OCI-LY1 (cell line): ENCODE measurements around the gene TCP1.

Source experiments
- H2AFZ ChIP-seq: fragments of 200-600 bp; sonication (generic), shearing (Covaris generic); 2 replicates; pipeline ENCODE4 v1.6.0; 2014; ENCODE audit warnings: antibody characterized with exemption, mild to moderate bottlenecking, low read length
- H3F3A ChIP-seq: fragments of 200-600 bp; sonication (generic), shearing (Covaris generic); 2 replicates; pipeline ENCODE4 v1.6.0; 2014; ENCODE audit warnings: mild to moderate bottlenecking, antibody characterized with exemption, low read length, moderate library complexity; ENCODE audit not compliant: insufficient read depth
- H3K27ac ChIP-seq: fragments of 200-600 bp; sonication (generic); 2 replicates; pipeline ENCODE4 v1.5.1; 2014; ENCODE audit warnings: low read length, mixed run types, mild to moderate bottlenecking, low read depth; ENCODE audit not compliant: poor library complexity, severe bottlenecking
- H3K27me3 ChIP-seq: fragments of 200-600 bp; sonication (generic); 2 replicates; pipeline ENCODE4 v1.6.0; 2014; ENCODE audit warnings: antibody characterized with exemption, mild to moderate bottlenecking, low read length, moderate library complexity; ENCODE audit not compliant: insufficient read depth
- H3K36me3 ChIP-seq: fragments of 200-600 bp; sonication (generic); 2 replicates; pipeline ENCODE4 v1.6.1; 2014; ENCODE audit warnings: mild to moderate bottlenecking, antibody characterized with exemption, low read length, moderate library complexity, mixed read lengths; ENCODE audit not compliant: insufficient read depth
- H3K4me1 ChIP-seq: fragments of 200-600 bp; sonication (generic); 2 replicates; pipeline ENCODE4 v1.5.1; 2014; ENCODE audit warnings: mild to moderate bottlenecking, low read length, moderate library complexity; ENCODE audit not compliant: insufficient read depth, severe bottlenecking
- H3K4me2 ChIP-seq: fragments of 200-600 bp; sonication (generic), shearing (Covaris generic); 2 replicates; pipeline ENCODE4 v1.6.1; 2014; ENCODE audit warnings: low read length
- H3K4me3 ChIP-seq: fragments of 200-600 bp; sonication (generic); 2 replicates; pipeline ENCODE4 v1.5.1; 2014; ENCODE audit warnings: low read length, low read depth, mild to moderate bottlenecking, mixed read lengths; ENCODE audit not compliant: poor library complexity, severe bottlenecking
- H3K79me2 ChIP-seq: fragments of 200-600 bp; shearing (Covaris generic); 2 replicates; pipeline ENCODE4 v1.6.1; 2016; ENCODE audit warnings: mixed run types, low read length, mixed read lengths; ENCODE audit not compliant: insufficient read depth
- H3K9ac ChIP-seq: fragments of 200-600 bp; sonication (generic), shearing (Covaris generic); 2 replicates; pipeline ENCODE4 v1.6.1; 2014; ENCODE audit warnings: mild to moderate bottlenecking, low read length, mixed read lengths
- H3K9me2 ChIP-seq: fragments of 200-600 bp; sonication (generic), shearing (Covaris generic); 2 replicates; pipeline ENCODE4 v1.6.1; 2014; ENCODE audit warnings: low read depth, mild to moderate bottlenecking, low read length, mixed read lengths
- H3K9me3 ChIP-seq: fragments of 200-600 bp; shearing (Covaris generic); 2 replicates; pipeline ENCODE4 v1.6.1; 2014; ENCODE audit warnings: low read length, mixed read lengths
- H4K20me1 ChIP-seq: fragments of 200-600 bp; sonication (generic), shearing (Covaris generic); 2 replicates; pipeline ENCODE4 v1.6.0; 2016; ENCODE audit warnings: mild to moderate bottlenecking, low read length; ENCODE audit not compliant: insufficient read depth
- CTCF ChIP-seq: fragments of 200-600 bp; sonication (generic), shearing (Covaris generic); IDR thresholded peaks from 2 replicates; pipeline ENCODE4 v1.5.1; 2017; ENCODE audit warnings: mild to moderate bottlenecking, antibody characterized with exemption, low read length, moderate library complexity, mixed read lengths
- EZH2 ChIP-seq: fragments of 200-600 bp; sonication (generic), shearing (Covaris generic); IDR thresholded peaks from 2 replicates; pipeline ENCODE4 v1.8.0; 2017; ENCODE audit warnings: borderline replicate concordance, mixed run types, mild to moderate bottlenecking, antibody characterized with exemption, low read length, moderate library complexity, mixed read lengths

Gene TCP1

GRCh38 chr6:159809149-159809548 is 19.7 kb upstream of the TCP1 start:
- no peaks in the 10 kb centered on the region for H3K79me2 ChIP-seq
- no peak overlapping the region for H3K4me3 ChIP-seq
- no peaks in the 10 kb centered on the region for H3K4me1 ChIP-seq
- TF ChIP-seq EZH2 (no peak), CTCF (no peak)
- no peaks in the 10 kb centered on the region for H3K27me3 ChIP-seq
- no peaks in the 10 kb centered on the region for H4K20me1 ChIP-seq
- H3K36me3 ChIP-seq = no peaks in the 10 kb centered on the region
- H3K9me3 ChIP-seq = no peaks in the 10 kb centered on the region
- H3K9me2 ChIP-seq = no peaks in the 10 kb centered on the region
- H3F3A ChIP-seq = no peaks in the 10 kb centered on the region
- H2AFZ ChIP-seq = no peak overlapping the region
- no peak overlapping the region for H3K27ac ChIP-seq
- H3K4me2 ChIP-seq = no peak overlapping the region
- H3K9ac ChIP-seq = no peak overlapping the region

GRCh38 chr6:159808647-159809046 is 19.2 kb upstream of the TCP1 start:
- TF ChIP-seq CTCF (no peak), EZH2 (no peak)
- no peaks in the 10 kb centered on the region for H4K20me1 ChIP-seq
- H3K79me2 ChIP-seq = no peaks in the 10 kb centered on the region
- H3K36me3 ChIP-seq = no peaks in the 10 kb centered on the region
- no peaks in the 10 kb centered on the region for H3F3A ChIP-seq
- no peak overlapping the region for H3K4me2 ChIP-seq
- H3K9ac ChIP-seq = no peak overlapping the region
- no peaks in the 10 kb centered on the region for H3K9me2 ChIP-seq
- H3K9me3 ChIP-seq = no peaks in the 10 kb centered on the region
- H3K4me3 ChIP-seq = no peak overlapping the region
- H3K27ac ChIP-seq = no peak overlapping the region
- H3K27me3 ChIP-seq = no peaks in the 10 kb centered on the region
- H3K4me1 ChIP-seq = no peaks in the 10 kb centered on the region
- no peak overlapping the region for H2AFZ ChIP-seq

GRCh38 chr6:159807150-159807858 is 17.9 kb upstream of the TCP1 start:
- H3F3A ChIP-seq = no peaks in the 10 kb centered on the region
- H4K20me1 ChIP-seq = no peaks in the 10 kb centered on the region
- no peak overlapping the region for H3K4me3 ChIP-seq
- H3K4me1 ChIP-seq = no peaks in the 10 kb centered on the region
- TF ChIP-seq CTCF = no peak
- TF ChIP-seq EZH2 = no peak
- H3K27me3 ChIP-seq = no peaks in the 10 kb centered on the region
- H3K4me2 ChIP-seq = no peak overlapping the region
- no peak overlapping the region for H3K9ac ChIP-seq
- H3K9me2 ChIP-seq = no peaks in the 10 kb centered on the region
- no peaks in the 10 kb centered on the region for H3K9me3 ChIP-seq
- no peak overlapping the region for H3K27ac ChIP-seq
- no peak overlapping the region for H2AFZ ChIP-seq
- H3K36me3 ChIP-seq = no peaks in the 10 kb centered on the region
- no peaks in the 10 kb centered on the region for H3K79me2 ChIP-seq
